GM12892 (cell line): ENCODE results near the gene MYO1D.

Experiments used
- POLR2A ChIP-seq: IDR thresholded peaks from 2 replicates; pipeline ENCODE4 v1.6.1; 2011; ENCODE audit warnings: low read depth, low read length, control low read depth
- TAF1 ChIP-seq: IDR thresholded peaks from 2 replicates; pipeline ENCODE4 v1.6.1; 2011; ENCODE audit warnings: low read depth, mild to moderate bottlenecking, control low read depth, low read length, borderline replicate concordance

GRCh38 chr17:32552280-32552679, 324.6 kb downstream of the MYO1D start:
- TF ChIP-seq POLR2A (no peak), TAF1 (no peak)
